Right renal cortex interstitium (tissue), 3 donors: Measurements from ENCODE around the gene ADGRD1. TPM values are rescaled to one million over a fixed set of nuclear protein-coding genes. Genes with fewer than 3 reads are reported as not detected.

Experiments
- DNase-seq, 3 donors: peaks; one replicate each; pipeline ENCODE4 v3.0.0-alpha.2; 2013; ENCODE audit warnings: low read depth in 3 of 3, low spot score in 2 of 3
- polyA plus RNA-seq, 3 donors: library from polyadenylated mRNA; unstranded; fragments of 120-200 nt; gene quantifications; one replicate each; pipeline ENCODE4 v1.2.1, GENCODE V29; 2013; ENCODE audit not compliant: insufficient read length in 3 of 3

Gene ADGRD1
- polyA plus RNA-seq, 3 donors = 12.5 to 15.5 (median 14.5) TPM

GRCh38 chr12:131003716-131004045 is 50.0 kb downstream of the ADGRD1 start:
- DNase-seq = no peak

GRCh38 chr12:131004166-131004565 is 50.5 kb downstream of the ADGRD1 start:
- DNase-seq = no peak

- DNase-seq = no peak
These were observed 51.7 kb downstream of the ADGRD1 start for GRCh38 chr12:131005161-131006035.

- DNase-seq = no peak
These were observed 52.5 kb downstream of the ADGRD1 start for GRCh38 chr12:131006036-131006735.

GRCh38 chr12:131007031-131007739 is 53.5 kb downstream of the ADGRD1 start:
- DNase-seq = no peak

- no peak for DNase-seq
These were observed 54.0 kb downstream of the ADGRD1 start for GRCh38 chr12:131007740-131008117.

- no peak for DNase-seq
These were observed 54.6 kb downstream of the ADGRD1 start for GRCh38 chr12:131008131-131008912.

GRCh38 chr12:131008913-131009270 is 55.2 kb downstream of the ADGRD1 start:
- DNase-seq = no peak

GRCh38 chr12:131009595-131010395 is 56.1 kb downstream of the ADGRD1 start:
- DNase-seq = no peak

- DNase-seq = no peak
These were observed 56.9 kb downstream of the ADGRD1 start for GRCh38 chr12:131010396-131011131.

GRCh38 chr12:131011165-131012079 is 57.7 kb downstream of the ADGRD1 start:
- DNase-seq = no peak

- DNase-seq = no peak
These were observed 58.8 kb downstream of the ADGRD1 start for GRCh38 chr12:131012279-131013069.

GRCh38 chr12:131013118-131013517 is 59.4 kb downstream of the ADGRD1 start:
- DNase-seq = no peak

- DNase-seq = no peak
These were observed 60.6 kb downstream of the ADGRD1 start for GRCh38 chr12:131014343-131014742.

- DNase-seq = no peak
These were observed 62.1 kb downstream of the ADGRD1 start for GRCh38 chr12:131015581-131016337.

GRCh38 chr12:131017477-131017991 is 63.8 kb downstream of the ADGRD1 start:
- no peak for DNase-seq
